OCI-LY1 (cell line): ENCODE results near the gene NDUFS1.

Experiments used
- H2AFZ ChIP-seq: fragments of 200-600 bp; sonication (generic), shearing (Covaris generic); 2 replicates; pipeline ENCODE4 v1.6.0; 2014; ENCODE audit warnings: antibody characterized with exemption, mild to moderate bottlenecking, low read length
- H3F3A ChIP-seq: fragments of 200-600 bp; sonication (generic), shearing (Covaris generic); 2 replicates; pipeline ENCODE4 v1.6.0; 2014; ENCODE audit warnings: mild to moderate bottlenecking, antibody characterized with exemption, low read length, moderate library complexity; ENCODE audit not compliant: insufficient read depth
- H3K27ac ChIP-seq: fragments of 200-600 bp; sonication (generic); 2 replicates; pipeline ENCODE4 v1.5.1; 2014; ENCODE audit warnings: low read length, mixed run types, mild to moderate bottlenecking, low read depth; ENCODE audit not compliant: poor library complexity, severe bottlenecking
- H3K27me3 ChIP-seq: fragments of 200-600 bp; sonication (generic); 2 replicates; pipeline ENCODE4 v1.6.0; 2014; ENCODE audit warnings: antibody characterized with exemption, mild to moderate bottlenecking, low read length, moderate library complexity; ENCODE audit not compliant: insufficient read depth
- H3K36me3 ChIP-seq: fragments of 200-600 bp; sonication (generic); 2 replicates; pipeline ENCODE4 v1.6.1; 2014; ENCODE audit warnings: mild to moderate bottlenecking, antibody characterized with exemption, low read length, moderate library complexity, mixed read lengths; ENCODE audit not compliant: insufficient read depth
- H3K4me1 ChIP-seq: fragments of 200-600 bp; sonication (generic); 2 replicates; pipeline ENCODE4 v1.5.1; 2014; ENCODE audit warnings: mild to moderate bottlenecking, low read length, moderate library complexity; ENCODE audit not compliant: insufficient read depth, severe bottlenecking
- H3K4me2 ChIP-seq: fragments of 200-600 bp; sonication (generic), shearing (Covaris generic); 2 replicates; pipeline ENCODE4 v1.6.1; 2014; ENCODE audit warnings: low read length
- H3K4me3 ChIP-seq: fragments of 200-600 bp; sonication (generic); 2 replicates; pipeline ENCODE4 v1.5.1; 2014; ENCODE audit warnings: low read length, low read depth, mild to moderate bottlenecking, mixed read lengths; ENCODE audit not compliant: poor library complexity, severe bottlenecking
- H3K79me2 ChIP-seq: fragments of 200-600 bp; shearing (Covaris generic); 2 replicates; pipeline ENCODE4 v1.6.1; 2016; ENCODE audit warnings: mixed run types, low read length, mixed read lengths; ENCODE audit not compliant: insufficient read depth
- H3K9ac ChIP-seq: fragments of 200-600 bp; sonication (generic), shearing (Covaris generic); 2 replicates; pipeline ENCODE4 v1.6.1; 2014; ENCODE audit warnings: mild to moderate bottlenecking, low read length, mixed read lengths
- H3K9me2 ChIP-seq: fragments of 200-600 bp; sonication (generic), shearing (Covaris generic); 2 replicates; pipeline ENCODE4 v1.6.1; 2014; ENCODE audit warnings: low read depth, mild to moderate bottlenecking, low read length, mixed read lengths
- H3K9me3 ChIP-seq: fragments of 200-600 bp; shearing (Covaris generic); 2 replicates; pipeline ENCODE4 v1.6.1; 2014; ENCODE audit warnings: low read length, mixed read lengths
- H4K20me1 ChIP-seq: fragments of 200-600 bp; sonication (generic), shearing (Covaris generic); 2 replicates; pipeline ENCODE4 v1.6.0; 2016; ENCODE audit warnings: mild to moderate bottlenecking, low read length; ENCODE audit not compliant: insufficient read depth
- CTCF ChIP-seq: fragments of 200-600 bp; sonication (generic), shearing (Covaris generic); IDR thresholded peaks from 2 replicates; pipeline ENCODE4 v1.5.1; 2017; ENCODE audit warnings: mild to moderate bottlenecking, antibody characterized with exemption, low read length, moderate library complexity, mixed read lengths
- EZH2 ChIP-seq: fragments of 200-600 bp; sonication (generic), shearing (Covaris generic); IDR thresholded peaks from 2 replicates; pipeline ENCODE4 v1.8.0; 2017; ENCODE audit warnings: borderline replicate concordance, mixed run types, mild to moderate bottlenecking, antibody characterized with exemption, low read length, moderate library complexity, mixed read lengths

NDUFS1 gene

GRCh38 chr2:206198677-206199076 lies 39.4 kb upstream of the NDUFS1 start:
- no peaks in the 10 kb centered on the region for H3K27me3 ChIP-seq
- H3K9me2 ChIP-seq: no peaks in the 10 kb centered on the region
- no peak overlapping the region for H3K4me2 ChIP-seq
- TF ChIP-seq EZH2 (no peak), CTCF (no peak)
- no peaks in the 10 kb centered on the region for H3K79me2 ChIP-seq
- no peak overlapping the region for H2AFZ ChIP-seq
- no peaks in the 10 kb centered on the region for H3K36me3 ChIP-seq
- H3K4me3 ChIP-seq: no peak overlapping the region
- H3F3A ChIP-seq: no peaks in the 10 kb centered on the region
- H3K27ac ChIP-seq: no peak overlapping the region
- H3K4me1 ChIP-seq: no peaks in the 10 kb centered on the region
- no peaks in the 10 kb centered on the region for H4K20me1 ChIP-seq
- no peaks in the 10 kb centered on the region for H3K9me3 ChIP-seq
- H3K9ac ChIP-seq: no peak overlapping the region

DNA sequence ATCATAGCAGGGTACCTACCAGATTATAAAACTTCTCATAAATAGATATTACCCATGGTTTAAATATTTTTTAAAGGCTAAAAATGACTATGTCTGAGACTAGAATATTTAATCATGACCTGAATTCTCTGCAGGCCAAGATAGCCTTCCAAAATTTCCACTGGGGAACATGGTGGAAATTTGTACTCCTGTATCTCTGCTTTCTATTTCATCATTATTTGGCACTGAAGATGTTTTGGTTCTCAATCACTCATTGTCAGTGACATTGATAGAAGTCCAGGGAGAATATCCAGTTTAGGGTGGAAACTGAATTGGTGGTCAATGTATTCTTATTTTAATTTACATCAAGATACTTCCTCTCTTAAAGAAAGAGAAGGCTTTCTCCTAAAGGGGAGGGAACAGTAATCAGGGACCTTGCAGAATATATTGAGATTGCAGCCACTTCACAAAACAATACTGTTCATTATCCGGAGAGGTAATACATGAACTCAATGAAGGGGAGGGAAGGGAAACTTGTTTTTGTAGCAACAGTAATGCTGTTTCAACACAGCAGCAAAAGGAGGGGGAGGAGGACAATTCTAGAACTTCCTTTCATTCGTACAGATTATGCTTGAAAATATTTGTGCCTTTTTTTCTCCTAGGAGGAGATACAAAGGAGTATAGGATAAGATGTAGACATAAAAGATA lies 34.6 kb upstream of the NDUFS1 start:
- H3K36me3 ChIP-seq: no peaks in the 10 kb centered on the region
- no peaks in the 10 kb centered on the region for H3K27me3 ChIP-seq
- H3K27ac ChIP-seq: no peak overlapping the region
- no peaks in the 10 kb centered on the region for H3F3A ChIP-seq
- no peaks in the 10 kb centered on the region for H3K4me1 ChIP-seq
- H3K9me3 ChIP-seq: no peaks in the 10 kb centered on the region
- H4K20me1 ChIP-seq: no peaks in the 10 kb centered on the region
- H3K9ac ChIP-seq: no peak overlapping the region
- H3K4me3 ChIP-seq: no peak overlapping the region
- no peaks in the 10 kb centered on the region for H3K9me2 ChIP-seq
- H2AFZ ChIP-seq: no peak overlapping the region
- no peaks in the 10 kb centered on the region for H3K79me2 ChIP-seq
- H3K4me2 ChIP-seq: no peak overlapping the region
- no peak for TF ChIP-seq CTCF
- TF ChIP-seq EZH2: no peak

GRCh38 chr2:206192157-206192556 lies 32.9 kb upstream of the NDUFS1 start:
- no peaks in the 10 kb centered on the region for H3K27me3 ChIP-seq
- H3K4me3 ChIP-seq: no peak overlapping the region
- no peaks in the 10 kb centered on the region for H3K9me3 ChIP-seq
- H3K9ac ChIP-seq: no peak overlapping the region
- H2AFZ ChIP-seq: no peak overlapping the region
- TF ChIP-seq CTCF: no peak
- no peak for TF ChIP-seq EZH2
- H3K27ac ChIP-seq: no peak overlapping the region
- no peaks in the 10 kb centered on the region for H3K4me1 ChIP-seq
- no peaks in the 10 kb centered on the region for H3K36me3 ChIP-seq
- no peaks in the 10 kb centered on the region for H3K9me2 ChIP-seq
- H3F3A ChIP-seq: no peaks in the 10 kb centered on the region
- no peaks in the 10 kb centered on the region for H4K20me1 ChIP-seq
- H3K4me2 ChIP-seq: no peak overlapping the region
- H3K79me2 ChIP-seq: no peaks in the 10 kb centered on the region
